Gastroesophageal sphincter (tissue), 4 donors: ENCODE results near the gene NLRP5. TPM values are rescaled to one million over a fixed set of nuclear protein-coding genes. Genes with fewer than 3 reads are reported as not detected.
"Not testable (repeated sequence)": the region's sequence is repeated elsewhere in the genome, so short reads cannot be mapped to it uniquely, and the experiment has no call there.

Experiments
- ATAC-seq: fragments of 150-250 bp; one replicate; pipeline ENCODE4 v1.9.1; 2016; ENCODE audit warnings: mild to moderate bottlenecking, moderate library complexity
- H3K27ac ChIP-seq, 4 donors: fragments of 200-600 bp; sonication (generic) in 3 of 4; 1 replicate in 3 of 4; 2 replicates in 1 of 4; pipeline ENCODE4 v1.5.1; 2016 to 2019
- H3K27me3 ChIP-seq: fragments of 200-600 bp; sonication (generic); one replicate; pipeline ENCODE4 v1.5.1; 2019
- H3K36me3 ChIP-seq, 2 donors: fragments of 200-600 bp; sonication (generic); one replicate each; pipeline ENCODE4 v1.5.1; 2019; ENCODE audit warnings: control low read depth in 1 of 2
- H3K4me1 ChIP-seq, 3 donors: fragments of 200-600 bp; sonication (generic); 1 replicate in 2 of 3; 2 replicates in 1 of 3; pipeline ENCODE4 v1.5.1; 2016 to 2019; ENCODE audit warnings: control low read depth in 2 of 3
- H3K4me3 ChIP-seq, 2 donors: fragments of 200-600 bp; sonication (generic); one replicate each; pipeline ENCODE4 v1.5.1; 2019; ENCODE audit warnings: mild to moderate bottlenecking in 1 of 2, moderate library complexity in 1 of 2
- H3K9me3 ChIP-seq, 3 donors: fragments of 200-600 bp; sonication (generic); one replicate each; pipeline ENCODE4 v1.5.1; 2017 to 2019; ENCODE audit warnings: control low read depth in 2 of 3
- CTCF ChIP-seq, 4 experiments: fragments of 200-600 bp in 2 of 4; fragments of 450-650 bp in 2 of 4; sonication (generic) in 1 of 4; IDR thresholded peaks; one replicate each; pipeline ENCODE4 v1.5.1; 2017 to 2019; ENCODE audit warnings: antibody characterized with exemption in 4 of 4, mild to moderate bottlenecking in 2 of 4, moderate library complexity in 2 of 4
- EP300 ChIP-seq: sonication (generic); formaldehyde crosslinking; IDR thresholded peaks from one replicate; pipeline ENCODE4 v1.6.1; 2017; ENCODE audit warnings: antibody characterized with exemption, mild to moderate bottlenecking
- POLR2A ChIP-seq, 2 donors: fragments of 450-650 bp; IDR thresholded peaks; one replicate each; pipeline ENCODE4 v1.6.1; 2017; ENCODE audit warnings: antibody characterized with exemption in 2 of 2, mild to moderate bottlenecking in 2 of 2, moderate library complexity in 1 of 2
- POLR2AphosphoS5 ChIP-seq: sonication (generic); formaldehyde crosslinking; IDR thresholded peaks from one replicate; pipeline ENCODE4 v1.6.1; 2017; ENCODE audit warnings: antibody characterized with exemption
- WGBS, 2 donors: methylation state at CpG; one replicate each; pipeline ENCODE4 v1.1.5; 2018; ENCODE audit warnings: low coverage in 1 of 2; 5-methylcytosine and 5-hydroxymethylcytosine counted together
- total RNA-seq, 4 donors: library from RNA; depleted of rRNA; stranded (reverse); fragments of >200 nt; gene quantifications; one replicate each; pipeline ENCODE4 v1.1.0, GENCODE V29; 2016

The NLRP5 gene
- total RNA-seq = not detected

- H3K27me3 ChIP-seq = peaks cover 5% of the 10 kb centered on the region
- no peak for ATAC-seq
- no peak within 1 kb of the TSS for H3K4me3 ChIP-seq
- no peak within 1 kb of the TSS for H3K27ac ChIP-seq
- 40% methylated on average over 1 of the region's 10 CpGs; no CpG with 5 or more reads in 1 of the 2 donors for WGBS, 2 donors
- no peaks in the 10 kb centered on the region for H3K36me3 ChIP-seq
- H3K9me3 ChIP-seq = peaks cover 0 to 5% (median 0%) of the 10 kb centered on the region in 3 donors
- TF ChIP-seq CTCF (IDR thresholded peaks at IDR 0.05) (no peak), POLR2A (IDR thresholded peaks at IDR 0.05) (no peak), POLR2AphosphoS5 (no peak), EP300 (no peak)
- no peaks in the 10 kb centered on the region for H3K4me1 ChIP-seq
Measured at GRCh38 chr19:55986487-55986886, at the start of gene NLRP5. TSS of gene NLRP5 (plus strand) at chr19:55986775.

- Histone ChIP-seq H3K36me3 (no peaks in the 10 kb centered on the region), H3K27me3 (no peaks in the 10 kb centered on the region), H3K4me3 (no peak overlapping the region), H3K9me3 (peaks cover 0 to 7% (median 0%) of the 10 kb centered on the region in 3 donors), H3K4me1 (no peaks in the 10 kb centered on the region), H3K27ac (no peak overlapping the region)
- WGBS, 2 donors = 42 to 67% methylated on average over 2 to 6 of the region's 7 CpGs
- no peak for ATAC-seq
- TF ChIP-seq CTCF (IDR thresholded peaks at IDR 0.05) = no peak
Measured at GRCh38 chr19:55939206-55939605, 47.4 kb upstream of the NLRP5 start.

- Histone ChIP-seq H3K4me1 (no peaks in the 10 kb centered on the region), H3K27ac (no peak overlapping the region), H3K27me3 (no peaks in the 10 kb centered on the region), H3K9me3 (peaks cover 0 to 7% (median 0%) of the 10 kb centered on the region in 3 donors), H3K4me3 (no peak overlapping the region), H3K36me3 (no peaks in the 10 kb centered on the region)
- TF ChIP-seq CTCF (IDR thresholded peaks at IDR 0.05) (no peak), POLR2AphosphoS5 (no peak), EP300 (no peak), POLR2A (IDR thresholded peaks at IDR 0.05) (no peak)
- no peak for ATAC-seq
- WGBS, 2 donors = 89 to 90% methylated on average over 10 to 11 of the region's 11 CpGs
Measured at GRCh38 chr19:55940306-55940705, 46.3 kb upstream of the NLRP5 start.

GRCh38 chr19:55947532-55947931, 39.0 kb upstream of the NLRP5 start, which contains the start of gene NLRP8:
TSS of gene NLRP8 (plus strand) at chr19:55947832.
- Histone ChIP-seq H3K36me3 (no peaks in the 10 kb centered on the region), H3K9me3 (no peaks in the 10 kb centered on the region), H3K4me1 (no peaks in the 10 kb centered on the region), H3K27ac (no peak within 1 kb of the TSS), H3K4me3 (no peak within 1 kb of the TSS), H3K27me3 (peaks cover 15% of the 10 kb centered on the region)
- TF ChIP-seq POLR2AphosphoS5 (no peak), CTCF (IDR thresholded peaks at IDR 0.05) (no peak), EP300 (no peak), POLR2A (IDR thresholded peaks at IDR 0.05) (no peak)
- 74% methylated on average over 8 of the region's 8 CpGs; no CpG with 5 or more reads in 1 of the 2 donors for WGBS, 2 donors
- no peak for ATAC-seq

- ATAC-seq, H3K4me1 ChIP-seq, H3K9me3 ChIP-seq, H3K36me3 ChIP-seq, H3K4me3 ChIP-seq, H3K27ac ChIP-seq: not testable (repeated sequence)
- peaks cover 15% of the 10 kb centered on the region for H3K27me3 ChIP-seq
- WGBS, 2 donors = 81 to 92% methylated on average over 8 to 15 of the region's 19 CpGs
Measured at GRCh38 chr19:55950566-55950965, 36.0 kb upstream of the NLRP5 start.
